ENCODE data around the gene PFDN6.
"Not testable (repeated sequence)": the region's sequence is repeated elsewhere in the genome, so short reads cannot be mapped to it uniquely, and the experiment has no call there.

The PFDN6 gene

DNA sequence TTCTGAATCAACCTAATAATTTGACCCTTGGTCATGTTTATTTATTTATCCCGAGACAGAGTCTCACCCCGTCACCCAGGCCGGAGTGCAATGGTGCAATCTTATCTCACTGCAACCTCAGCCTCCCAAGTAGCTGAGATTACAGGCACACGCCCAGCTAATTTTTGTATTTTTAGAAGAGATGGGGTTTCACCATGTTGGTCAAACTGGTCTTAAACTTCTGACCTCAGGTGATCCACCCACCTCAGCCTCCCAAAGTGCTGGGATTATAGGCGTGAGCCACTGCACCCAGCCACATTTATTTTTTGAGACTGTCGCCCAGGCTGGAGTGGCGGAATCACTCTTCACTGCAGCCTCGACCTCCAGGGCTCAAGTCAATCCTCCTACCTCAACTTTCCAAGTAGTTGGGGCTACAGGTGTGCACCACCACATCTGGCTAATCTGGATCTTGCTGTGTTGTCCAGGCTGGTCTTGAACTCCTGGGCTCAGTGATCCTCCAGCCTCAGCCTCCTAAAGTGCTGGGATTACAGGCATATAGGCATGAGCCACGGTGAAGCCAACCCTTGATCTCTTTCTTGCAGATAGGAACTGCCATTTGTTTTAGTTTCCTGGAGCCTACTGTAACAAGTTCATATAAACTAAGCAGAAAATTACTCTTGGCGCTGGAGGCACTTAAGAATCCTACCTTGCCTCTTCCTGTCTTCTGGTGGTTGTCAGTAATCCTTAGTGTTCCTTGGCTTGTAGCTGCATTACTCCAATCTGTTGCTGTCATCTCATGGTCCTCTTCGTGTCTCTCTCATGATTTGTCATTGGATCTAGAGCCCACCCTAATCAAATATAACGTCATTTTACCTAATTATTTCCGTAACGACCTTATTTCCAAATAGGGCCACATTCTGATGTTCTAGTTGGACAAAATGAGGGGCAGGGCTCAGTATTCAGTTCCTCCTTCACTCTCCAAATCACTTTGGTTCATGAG is 15.2 kb upstream of the PFDN6 start:
- DNase-seq, result no peak

DNA sequence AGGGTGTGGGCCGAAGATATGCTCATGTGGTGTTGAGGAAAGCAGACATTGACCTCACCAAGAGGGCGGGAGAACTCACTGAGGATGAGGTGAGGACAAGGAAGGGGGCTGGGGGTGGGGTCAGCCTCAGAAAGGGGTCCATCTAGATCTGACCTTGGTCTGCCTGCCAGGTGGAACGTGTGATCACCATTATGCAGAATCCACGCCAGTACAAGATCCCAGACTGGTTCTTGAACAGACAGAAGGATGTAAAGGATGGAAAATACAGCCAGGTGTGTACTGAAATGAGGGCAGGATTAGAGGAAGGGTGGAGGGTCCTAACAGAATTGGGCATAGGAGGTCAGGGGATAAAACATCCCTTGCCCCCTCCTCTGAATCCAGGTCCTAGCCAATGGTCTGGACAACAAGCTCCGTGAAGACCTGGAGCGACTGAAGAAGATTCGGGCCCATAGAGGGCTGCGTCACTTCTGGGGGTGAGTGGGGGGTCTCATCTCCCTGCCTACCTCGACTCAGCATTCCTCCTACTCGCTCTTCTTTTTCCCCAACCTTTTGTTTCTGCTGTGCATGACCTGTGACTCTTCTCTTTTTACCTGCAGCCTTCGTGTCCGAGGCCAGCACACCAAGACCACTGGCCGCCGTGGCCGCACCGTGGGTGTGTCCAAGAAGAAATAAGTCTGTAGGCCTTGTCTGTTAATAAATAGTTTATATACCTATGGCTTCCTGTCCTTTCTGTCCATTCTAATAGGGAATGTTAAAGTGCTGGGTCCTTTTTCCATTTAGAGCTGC is 13.4 kb upstream of the PFDN6 start:
- not testable (repeated sequence) for DNase-seq

DNA sequence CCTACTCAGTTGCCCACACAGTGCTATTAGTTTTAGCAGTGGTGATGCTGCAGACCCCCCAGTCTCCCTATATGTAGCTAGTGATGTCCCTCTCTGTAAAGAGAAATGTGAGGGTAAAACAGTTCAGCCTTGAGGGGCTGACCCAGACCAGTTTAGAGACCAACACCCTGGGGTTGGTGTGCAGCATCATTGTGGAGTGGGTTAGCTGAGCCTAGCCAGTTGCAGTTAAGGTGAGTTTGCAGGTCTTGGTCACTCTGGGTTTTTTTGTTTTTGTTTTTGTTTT is 12.9 kb upstream of the PFDN6 start:
- no peak for DNase-seq

DNA sequence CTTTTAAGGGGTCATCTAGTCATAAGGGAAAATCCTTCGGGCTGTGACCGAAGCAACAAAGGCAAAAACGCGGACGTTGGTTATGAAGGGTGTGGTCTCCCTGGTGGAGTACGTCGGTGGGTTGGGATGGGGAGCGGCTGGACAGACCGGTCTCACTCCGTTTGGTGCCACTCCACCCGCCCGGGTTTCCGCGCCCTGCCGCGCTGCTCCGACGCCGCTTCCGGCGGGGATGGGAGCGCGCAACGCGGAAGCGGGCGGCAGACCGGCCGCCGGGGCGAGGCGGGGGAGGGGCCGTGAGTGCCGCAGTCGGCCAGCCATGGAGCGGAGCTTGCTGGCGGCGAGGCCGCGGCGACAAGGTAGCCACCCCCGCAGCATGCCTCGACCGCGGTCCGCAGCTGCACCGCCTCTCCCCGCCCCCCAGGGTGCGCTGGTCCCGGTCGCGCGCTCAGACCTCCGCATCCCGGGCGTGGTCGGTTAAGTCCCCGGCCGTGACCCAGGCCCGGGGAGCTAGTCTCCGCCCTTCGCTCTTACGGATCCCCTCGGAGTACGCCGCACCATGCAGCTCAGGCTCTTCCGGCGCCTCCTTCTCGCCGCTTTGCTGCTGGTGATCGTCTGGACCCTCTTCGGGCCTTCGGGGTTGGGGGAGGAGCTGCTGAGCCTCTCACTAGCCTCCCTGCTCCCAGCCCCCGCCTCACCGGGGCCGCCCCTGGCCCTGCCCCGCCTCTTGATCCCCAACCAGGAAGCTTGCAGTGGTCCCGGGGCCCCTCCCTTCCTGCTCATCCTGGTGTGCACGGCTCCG is 12.3 kb upstream of the PFDN6 start, which contains the start of gene B3GALT4:
B3GALT4 (plus strand) TSS at position 260 of the 799 bp plus-strand sequence; CDS start at position 557, 297 bp downstream.
- peak; percentile 78 for DNase-seq

DNA sequence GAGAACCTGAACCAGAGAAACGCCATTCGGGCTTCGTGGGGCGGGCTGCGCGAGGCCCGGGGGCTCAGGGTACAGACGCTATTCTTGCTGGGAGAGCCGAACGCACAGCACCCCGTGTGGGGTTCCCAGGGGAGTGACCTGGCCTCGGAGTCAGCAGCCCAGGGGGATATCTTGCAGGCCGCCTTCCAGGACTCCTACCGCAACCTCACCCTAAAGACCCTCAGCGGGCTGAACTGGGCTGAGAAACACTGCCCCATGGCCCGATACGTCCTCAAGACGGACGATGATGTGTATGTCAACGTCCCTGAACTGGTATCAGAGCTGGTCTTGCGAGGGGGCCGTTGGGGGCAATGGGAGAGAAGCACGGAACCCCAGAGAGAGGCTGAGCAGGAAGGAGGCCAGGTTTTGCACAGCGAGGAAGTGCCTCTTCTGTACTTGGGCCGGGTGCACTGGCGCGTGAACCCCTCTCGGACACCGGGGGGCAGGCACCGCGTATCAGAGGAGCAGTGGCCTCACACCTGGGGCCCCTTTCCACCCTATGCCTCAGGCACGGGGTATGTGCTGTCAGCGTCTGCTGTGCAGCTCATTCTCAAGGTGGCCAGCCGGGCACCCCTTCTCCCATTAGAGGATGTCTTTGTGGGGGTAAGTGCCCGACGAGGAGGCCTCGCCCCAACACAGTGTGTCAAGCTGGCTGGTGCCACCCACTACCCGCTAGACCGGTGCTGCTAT is 11.6 kb upstream of the PFDN6 start:
- DNase-seq, result peak; percentile 42

DNA sequence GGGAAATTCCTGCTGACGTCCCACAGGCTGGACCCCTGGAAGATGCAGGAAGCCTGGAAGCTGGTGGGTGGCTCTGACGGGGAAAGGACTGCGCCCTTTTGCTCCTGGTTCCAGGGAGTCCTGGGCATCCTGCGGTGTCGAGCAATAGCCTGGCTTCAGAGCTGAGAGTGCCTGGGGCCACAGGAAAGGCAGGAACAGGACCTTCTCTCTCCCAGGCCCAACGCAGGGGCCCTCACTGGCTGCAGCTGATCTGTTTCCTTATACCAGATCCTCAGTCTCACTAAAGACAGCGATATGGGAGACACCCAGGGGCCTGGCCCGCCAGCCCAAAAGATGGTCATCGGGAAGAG is 11.0 kb upstream of the PFDN6 start:
- DNase-seq, result no peak

DNA sequence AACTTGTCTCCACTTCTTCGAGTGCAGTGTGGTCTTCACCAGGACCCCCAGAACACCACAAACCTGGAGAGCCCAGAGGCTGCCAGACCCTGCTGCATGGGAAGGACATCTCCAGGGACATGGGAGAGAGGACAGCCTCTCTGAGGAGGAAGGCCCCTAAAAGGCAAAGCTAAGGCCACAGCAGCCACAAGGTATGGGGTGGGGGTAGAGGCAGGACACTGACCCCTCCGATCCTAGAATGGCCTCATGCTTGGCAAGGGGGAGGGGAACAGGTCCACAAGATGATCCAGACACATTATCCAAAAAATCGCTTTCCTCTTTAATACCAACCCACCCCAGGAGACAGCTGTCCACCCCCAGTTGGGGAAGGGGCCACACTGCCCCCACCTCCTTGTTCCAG is 10.6 kb upstream of the PFDN6 start:
- no peak for DNase-seq

DNA sequence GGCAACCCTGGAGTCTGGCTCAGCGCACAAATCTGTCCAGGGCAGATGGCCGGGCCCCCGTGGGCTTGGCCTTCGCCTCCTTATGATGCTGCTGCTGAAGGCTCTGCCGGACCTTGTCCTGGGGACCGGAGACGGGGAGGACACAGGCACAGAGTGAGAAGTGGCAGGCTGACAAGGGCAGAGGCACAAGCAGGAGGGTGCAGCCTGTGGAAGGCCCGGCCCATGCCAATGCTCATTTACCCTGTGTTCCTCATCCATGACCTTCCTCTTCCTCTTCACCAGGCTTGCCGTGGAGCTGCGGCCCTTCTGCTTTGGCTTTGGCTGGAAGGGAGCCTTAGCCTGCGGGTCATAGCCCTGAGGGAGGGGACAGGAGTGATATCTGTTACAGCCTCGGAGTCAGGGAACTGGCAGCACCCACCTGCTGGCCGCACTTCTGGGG is 10.1 kb upstream of the PFDN6 start:
- DNase-seq, result no peak

DNA sequence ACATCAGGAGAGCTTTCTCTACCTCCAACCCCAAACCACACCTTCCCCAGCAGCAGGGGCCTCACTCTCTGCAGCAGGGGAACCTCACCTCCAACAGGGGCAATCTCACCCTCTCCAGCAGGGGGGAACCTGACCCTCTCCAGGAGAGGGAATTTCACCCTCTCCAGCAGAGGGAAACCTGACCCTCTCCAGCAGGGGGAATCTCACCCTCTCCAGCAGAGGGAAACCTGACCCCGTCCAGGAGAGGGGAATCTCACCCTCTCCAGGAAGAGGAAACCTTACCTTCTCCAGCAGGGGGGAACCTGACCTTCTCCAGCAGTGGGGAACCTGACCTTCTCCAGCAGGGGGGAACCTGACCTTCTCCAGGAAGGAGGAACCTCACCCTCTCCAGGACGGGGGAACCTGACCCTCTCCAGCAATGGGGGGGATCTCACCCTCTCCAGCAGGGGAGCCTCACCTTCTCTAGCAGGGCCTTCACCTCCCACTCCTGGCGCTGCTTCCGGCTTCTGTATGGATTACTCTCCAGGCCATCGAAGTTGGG is 9.4 kb upstream of the PFDN6 start:
- peak; percentile 38 for DNase-seq

DNA sequence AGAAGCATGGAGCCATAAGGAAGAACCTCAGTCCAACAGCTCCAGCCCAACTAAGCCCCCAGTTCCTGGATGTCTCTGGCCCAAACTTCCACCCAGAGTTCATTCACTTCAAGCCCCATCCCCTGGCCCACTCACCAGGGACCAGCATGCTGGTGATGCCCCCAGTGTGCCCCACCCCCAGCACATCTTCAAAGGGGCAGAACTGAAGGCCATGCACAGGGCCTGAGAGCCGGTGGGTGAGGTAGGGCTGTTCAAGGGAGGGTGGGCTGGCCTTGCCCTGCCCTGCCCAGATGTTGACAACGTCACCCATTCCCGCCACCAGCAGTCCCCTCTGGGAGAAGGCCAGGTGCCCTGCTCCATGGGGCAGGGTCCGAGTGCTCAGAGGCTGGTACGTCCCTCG is 8.9 kb upstream of the PFDN6 start:
- no peak for DNase-seq

DNA sequence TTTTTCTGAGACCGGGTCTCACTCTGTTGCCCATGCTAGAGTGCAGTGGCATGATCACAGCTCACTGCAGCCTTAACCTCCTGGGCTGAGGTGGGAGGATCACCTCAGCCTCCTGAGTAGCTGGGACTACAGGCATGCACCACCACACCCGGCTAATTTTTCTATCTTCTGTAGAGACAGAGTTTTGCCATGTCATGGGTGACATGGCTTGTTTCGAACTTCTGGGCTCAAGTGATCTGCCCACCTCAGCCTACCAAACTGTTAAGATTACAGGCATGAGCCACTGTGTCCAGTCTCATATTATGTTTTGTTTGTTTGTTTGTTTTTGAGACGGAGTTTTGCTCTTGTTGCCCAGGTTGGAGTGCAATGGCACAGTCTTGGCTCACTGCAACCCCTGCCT is 4.2 kb upstream of the PFDN6 start:
- not testable (repeated sequence) for DNase-seq

DNA sequence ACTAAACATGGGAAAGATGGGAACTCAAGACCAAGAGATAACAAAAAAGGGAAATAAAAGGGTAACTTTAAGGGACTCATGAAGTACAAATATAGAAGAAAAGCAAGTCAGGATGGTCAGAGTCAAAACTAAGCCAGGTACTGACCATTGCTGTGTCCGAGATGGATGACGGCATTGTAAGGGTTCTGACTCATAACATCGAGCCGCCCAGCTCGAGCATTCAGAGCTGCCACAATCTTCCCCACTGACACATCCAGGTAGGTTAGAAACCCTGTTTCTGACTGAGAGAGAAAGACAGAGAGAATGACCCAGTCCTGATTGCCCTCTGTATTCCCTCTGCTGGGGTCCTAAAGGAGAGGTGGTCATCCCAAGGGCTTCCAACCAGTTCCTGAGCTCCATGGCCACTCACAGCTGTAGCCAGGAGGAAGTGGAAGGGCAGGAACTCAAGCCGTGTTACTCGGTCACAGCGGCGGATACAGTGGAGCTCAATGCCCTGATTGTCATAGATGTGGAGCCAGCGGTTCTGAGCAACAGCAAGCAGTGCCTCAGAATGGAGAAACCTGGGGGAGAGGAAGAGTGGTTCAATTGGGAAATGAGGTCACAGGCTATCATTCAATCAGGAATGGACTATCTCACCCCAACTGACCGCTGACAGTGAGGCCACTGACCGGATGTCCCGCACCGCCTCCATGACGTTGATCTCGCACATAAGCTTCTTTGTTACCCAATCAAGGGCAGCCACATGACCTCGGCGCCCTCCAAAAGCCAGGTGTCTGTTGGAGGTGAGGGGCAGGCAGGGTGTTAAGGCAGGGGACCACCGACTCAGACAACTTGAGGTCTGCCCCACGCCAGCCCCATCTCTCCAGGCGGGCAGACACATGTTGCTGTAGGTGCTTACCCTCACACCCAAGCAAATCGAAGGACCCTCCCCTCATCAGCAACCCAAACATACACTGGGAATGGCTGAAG is 2.2 kb upstream of the PFDN6 start:
- no peak for DNase-seq

DNA sequence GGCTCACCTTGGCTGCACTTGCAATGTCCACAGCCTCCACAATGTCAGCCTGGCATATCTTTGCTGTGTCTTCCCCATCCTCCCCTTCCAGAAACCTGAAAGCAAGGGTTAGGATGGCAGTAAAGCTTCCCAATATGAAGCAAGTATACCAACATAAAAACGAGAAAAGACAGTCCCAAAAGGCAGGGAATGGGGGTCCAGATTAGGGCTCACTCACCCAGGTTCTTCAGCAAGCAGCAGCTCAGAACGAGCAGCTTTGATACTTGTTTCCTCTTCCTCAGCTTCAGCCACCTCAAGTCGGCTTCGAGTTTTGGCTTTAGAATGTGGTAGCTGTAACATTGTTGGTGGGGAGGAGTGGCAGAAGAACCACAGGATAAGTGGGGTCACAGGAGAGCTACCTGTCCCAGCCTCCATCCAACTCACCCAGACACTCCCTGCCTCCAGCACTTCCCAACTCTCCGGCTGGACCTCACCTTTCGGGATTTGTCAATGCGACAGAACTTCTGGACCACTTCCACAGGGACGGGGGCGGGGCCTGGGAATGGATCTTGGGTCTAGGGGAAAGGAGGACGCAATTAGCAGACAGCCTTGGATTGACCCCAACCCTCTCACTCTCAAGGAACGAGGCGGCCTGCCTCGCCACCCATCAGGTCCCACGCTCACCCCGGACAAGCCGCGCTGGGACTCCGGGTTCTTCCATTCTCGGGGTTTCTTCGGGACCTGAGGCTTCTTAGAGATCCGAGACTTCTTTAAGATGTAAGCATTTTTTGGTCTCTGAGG is 1.1 kb upstream of the PFDN6 start:
- DNase-seq, result no peak

DNA sequence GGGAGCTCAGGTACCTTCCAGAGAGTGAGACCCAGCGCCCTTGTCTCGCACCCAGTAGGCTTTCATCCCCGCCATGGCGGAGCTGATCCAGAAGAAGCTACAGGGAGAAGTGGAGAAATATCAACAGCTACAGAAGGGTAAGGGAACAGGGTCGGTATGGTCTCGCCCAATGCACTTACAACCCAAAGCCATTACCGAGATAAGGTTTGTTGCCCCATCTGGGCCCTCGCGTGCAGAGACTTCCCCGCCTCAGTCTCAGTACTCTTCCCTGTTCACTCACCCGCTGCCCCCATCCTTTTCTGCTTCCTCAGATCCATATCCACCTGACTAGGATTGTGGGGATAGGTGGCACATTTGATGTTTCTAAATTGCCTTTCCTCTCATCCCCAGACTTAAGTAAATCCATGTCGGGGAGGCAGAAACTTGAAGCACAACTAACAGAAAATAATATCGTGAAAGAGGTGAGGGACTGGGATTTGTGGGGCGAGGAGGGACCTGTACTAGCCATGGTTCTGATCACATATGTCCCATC is 449 bp downstream of the PFDN6 start:
- DNase-seq, result no peak

DNA sequence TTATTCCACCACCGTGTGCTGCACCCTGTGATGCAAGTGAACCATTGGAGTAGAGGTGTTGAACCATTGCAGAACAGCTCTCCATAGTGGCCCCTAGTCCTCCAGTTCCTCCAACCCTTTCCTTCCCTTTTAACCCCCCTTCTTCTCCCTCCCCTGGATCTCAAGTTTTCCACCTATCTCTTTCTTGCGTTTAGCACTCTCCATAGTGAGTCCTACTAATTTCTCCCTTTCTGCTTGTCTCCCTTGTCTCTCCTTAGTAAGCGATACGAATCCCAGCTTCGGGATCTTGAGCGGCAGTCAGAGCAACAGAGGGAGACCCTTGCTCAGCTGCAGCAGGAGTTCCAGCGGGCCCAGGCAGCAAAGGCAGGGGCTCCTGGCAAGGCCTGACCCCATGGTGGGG is 1.1 kb downstream of the PFDN6 start:
- DNase-seq, result no peak

DNA sequence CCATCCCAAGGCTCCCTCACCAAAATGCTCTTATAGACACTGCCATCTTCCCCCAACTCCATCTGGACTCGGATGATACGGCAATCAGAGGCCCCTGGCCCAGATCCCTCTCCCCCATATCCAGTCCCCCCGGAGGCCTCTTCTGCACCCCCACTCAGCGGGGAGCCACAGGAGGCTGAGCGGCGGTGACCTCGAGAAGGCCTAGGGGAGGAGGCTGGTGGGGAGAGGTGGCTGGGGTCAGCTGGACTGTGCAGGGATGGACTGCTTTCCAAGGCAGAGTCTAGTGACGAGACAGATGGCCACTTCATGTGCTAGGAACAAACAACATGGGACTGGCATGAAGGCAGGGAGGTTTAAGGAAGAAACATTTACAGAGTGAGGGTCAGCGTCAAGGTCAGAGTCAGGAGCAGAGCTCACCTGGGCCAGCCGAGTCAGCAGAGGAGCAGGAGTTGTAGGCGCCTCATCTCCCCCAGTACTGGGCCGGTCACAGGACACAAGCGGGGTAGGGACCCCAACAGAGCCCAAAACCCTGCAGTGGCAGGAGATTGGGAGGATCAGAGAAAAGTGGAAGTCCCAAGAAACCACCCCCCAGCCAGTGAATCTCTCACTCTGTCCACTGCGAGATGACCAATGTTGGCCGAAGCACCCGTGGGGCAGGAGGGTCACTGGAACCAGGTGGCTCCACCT is 3.7 kb downstream of the PFDN6 start:
- no peak for DNase-seq

DNA sequence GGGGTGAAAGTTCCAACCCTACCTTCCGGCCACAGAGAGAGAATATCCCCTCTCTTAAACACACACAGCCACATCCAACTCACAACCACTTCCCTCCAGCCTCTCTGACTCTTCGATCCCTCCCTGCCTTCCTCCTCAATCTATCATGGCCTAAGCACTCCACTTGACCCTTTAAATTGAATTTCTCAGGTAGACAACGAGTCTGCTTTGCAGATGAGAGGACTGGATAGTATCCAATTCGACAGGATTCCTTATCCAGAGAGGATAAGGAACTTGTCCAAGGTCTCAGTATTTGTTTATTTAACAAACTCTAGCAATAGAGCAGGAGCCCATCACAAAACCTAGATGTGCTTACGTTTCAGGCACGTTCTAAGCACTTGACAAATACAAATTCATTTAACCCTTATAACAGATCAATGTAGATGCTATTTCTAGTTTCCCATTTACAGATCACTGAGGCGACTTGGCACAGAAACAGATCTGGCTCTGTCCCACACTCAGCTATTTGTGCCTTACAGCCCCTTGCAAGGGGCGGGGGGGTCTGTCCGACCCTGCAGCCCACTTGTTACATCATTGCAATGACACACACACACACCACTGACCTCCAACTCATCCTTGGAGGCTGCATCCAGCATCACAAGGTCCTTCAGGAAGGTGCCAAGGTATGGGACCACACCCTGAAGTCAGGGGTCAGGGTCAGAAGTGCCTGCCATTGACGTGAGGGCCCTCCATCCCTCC is 4.9 kb downstream of the PFDN6 start:
- DNase-seq, result no peak

DNA sequence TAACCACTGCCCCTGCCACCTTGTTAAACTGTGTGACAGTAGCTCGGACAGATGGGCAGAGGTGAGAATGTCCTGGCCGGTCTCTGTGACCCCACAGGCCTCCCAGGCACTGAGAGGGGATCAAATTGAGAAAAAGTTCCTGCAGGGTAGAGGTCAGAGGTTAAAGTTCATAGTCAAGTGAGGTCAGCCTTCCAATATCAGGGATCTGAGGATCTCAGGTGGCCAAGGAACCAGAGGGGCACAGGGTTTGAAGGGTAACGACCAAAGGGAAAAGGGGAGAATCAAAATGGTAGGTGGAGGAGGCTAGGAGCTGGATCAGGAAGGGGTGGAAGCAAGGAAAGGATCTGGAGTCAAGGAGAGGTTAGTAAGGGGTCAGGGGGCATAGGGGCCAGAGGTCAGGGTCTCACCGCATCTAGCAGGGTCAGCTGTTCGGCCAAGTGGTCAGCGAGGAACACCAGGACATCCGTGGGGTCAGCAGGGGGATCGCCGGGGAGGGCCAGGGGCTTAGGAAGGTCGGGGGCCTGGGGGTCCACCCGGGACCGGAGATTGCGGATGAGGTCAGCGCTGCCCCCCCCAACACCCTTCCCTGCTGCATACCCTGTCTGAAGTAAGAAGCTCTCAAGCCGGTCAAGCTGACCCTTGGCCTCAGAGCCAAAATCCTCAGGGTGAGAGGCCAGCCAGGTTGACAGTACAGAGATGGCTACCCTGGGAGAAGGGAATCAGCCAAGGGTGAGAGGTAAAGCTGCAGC is 6.4 kb downstream of the PFDN6 start:
- DNase-seq, result no peak

Measured in CD4-positive, alpha-beta T cell treated with Interleukin-17A for 1 hour (primary cell).